Right atrium auricular region (tissue), 2 donors: ENCODE data around the gene RBM27. TPM values are rescaled to one million over a fixed set of nuclear protein-coding genes. Genes with fewer than 3 reads are reported as not detected.
"Not testable (repeated sequence)": the region's sequence is repeated elsewhere in the genome, so short reads cannot be mapped to it uniquely, and the experiment has no call there.

Source experiments
- DNase-seq: peaks from one replicate; pipeline ENCODE4 v3.0.0-alpha.2; 2019; ENCODE audit warnings: low spot score
- H3K27ac ChIP-seq, 2 donors: fragments of 200-600 bp; sonication (generic); 1 replicate in 1 of 2; 2 replicates in 1 of 2; pipeline ENCODE4 v1.5.1; 2016 to 2019
- H3K27me3 ChIP-seq, 2 donors: fragments of 200-600 bp; sonication (generic); one replicate each; pipeline versions ENCODE4 v1.5.1 to v1.6.0; 2017 to 2019
- H3K36me3 ChIP-seq: fragments of 200-600 bp; sonication (generic); one replicate; pipeline ENCODE4 v1.5.1; 2016
- H3K4me1 ChIP-seq, 2 donors: fragments of 200-600 bp; sonication (generic); one replicate each; pipeline versions ENCODE4 v1.5.1 to v1.6.0; 2017 to 2019
- H3K4me3 ChIP-seq, 2 donors: fragments of 200-600 bp; sonication (generic); 1 replicate in 1 of 2; 2 replicates in 1 of 2; pipeline ENCODE4 v1.5.1; 2017 to 2019; ENCODE audit warnings: mild to moderate bottlenecking in 1 of 2, moderate library complexity in 1 of 2
- H3K9me3 ChIP-seq, 2 donors: fragments of 200-600 bp; sonication (generic); one replicate each; pipeline ENCODE4 v1.5.1; 2019
- CTCF ChIP-seq, 2 donors: fragments of 200-600 bp; sonication (generic); IDR thresholded peaks; one replicate each; pipeline ENCODE4 v1.5.1; 2019; ENCODE audit warnings: antibody characterized with exemption in 2 of 2
- total RNA-seq, 2 donors: library from RNA; depleted of rRNA; stranded (reverse); fragments of >200 nt; gene quantifications; one replicate each; pipeline ENCODE4 v1.1.0, GENCODE V29; 2016

RBM27 gene
- total RNA-seq, 2 donors from 2014 or later: 14.8 to 16.4 TPM

- no peak overlapping the region for H3K27ac ChIP-seq
Measured at GRCh38 chr5:146213210-146213826, 9.9 kb downstream of the RBM27 start.

GRCh38 chr5:146214881-146215280, 11.5 kb downstream of the RBM27 start:
- H3K4me1 ChIP-seq: peaks cover 0 to 19% of the 10 kb centered on the region in 2 donors
- not testable (repeated sequence) for H3K27ac ChIP-seq, H3K27me3 ChIP-seq, H3K4me3 ChIP-seq, DNase-seq, H3K36me3 ChIP-seq, H3K9me3 ChIP-seq

More at GRCh38 chr5:146213210-146213826, 9.9 kb downstream of the RBM27 start:
- no peak for TF ChIP-seq CTCF (IDR thresholded peaks at IDR 0.05)
- no peak overlapping the region for H3K4me3 ChIP-seq
- H3K9me3 ChIP-seq: no peaks in the 10 kb centered on the region
- peaks cover 0 to 20% of the 10 kb centered on the region in 2 donors for H3K4me1 ChIP-seq
- H3K36me3 ChIP-seq: no peaks in the 10 kb centered on the region
- H3K27me3 ChIP-seq: no peaks in the 10 kb centered on the region
- no peak for DNase-seq

- Histone ChIP-seq H3K4me3 (no peak overlapping the region), H3K36me3 (peaks cover 15% of the 10 kb centered on the region), H3K27me3 (no peaks in the 10 kb centered on the region), H3K4me1 (peaks cover 0 to 16% of the 10 kb centered on the region in 2 donors), H3K27ac (no peak overlapping the region), H3K9me3 (no peaks in the 10 kb centered on the region)
- no peak for TF ChIP-seq CTCF (IDR thresholded peaks at IDR 0.05)
- no peak for DNase-seq
Measured at GRCh38 chr5:146218168-146218567, 14.8 kb downstream of the RBM27 start.

GRCh38 chr5:146219243-146219642, 15.8 kb downstream of the RBM27 start:
- Histone ChIP-seq H3K4me1 (peaks cover 0 to 16% of the 10 kb centered on the region in 2 donors), H3K9me3 (no peaks in the 10 kb centered on the region), H3K27ac (no peak overlapping the region), H3K27me3 (no peaks in the 10 kb centered on the region), H3K36me3 (peaks cover 15% of the 10 kb centered on the region), H3K4me3 (no peak overlapping the region)
- DNase-seq: no peak
- no peak for TF ChIP-seq CTCF (IDR thresholded peaks at IDR 0.05)

GRCh38 chr5:146221234-146221633, 17.8 kb downstream of the RBM27 start:
- no peaks in the 10 kb centered on the region for H3K9me3 ChIP-seq

GRCh38 chr5:146222005-146222404, 18.6 kb downstream of the RBM27 start:
- peaks cover 20% of the 10 kb centered on the region for H3K36me3 ChIP-seq
- H3K4me1 ChIP-seq: peaks cover 0 to 16% of the 10 kb centered on the region in 2 donors
- H3K4me3 ChIP-seq: no peak overlapping the region
- H3K27ac ChIP-seq: no peak overlapping the region
- no peak for TF ChIP-seq CTCF (IDR thresholded peaks at IDR 0.05)
- no peak for DNase-seq
- H3K27me3 ChIP-seq: no peaks in the 10 kb centered on the region
- H3K9me3 ChIP-seq: no peaks in the 10 kb centered on the region

More at GRCh38 chr5:146221234-146221633, 17.8 kb downstream of the RBM27 start:
- H3K27ac ChIP-seq: no peak overlapping the region
- no peaks in the 10 kb centered on the region for H3K27me3 ChIP-seq
- peaks cover 0 to 16% of the 10 kb centered on the region in 2 donors for H3K4me1 ChIP-seq
- TF ChIP-seq CTCF (IDR thresholded peaks at IDR 0.05): no peak
- DNase-seq: no peak
- H3K36me3 ChIP-seq: peaks cover 20% of the 10 kb centered on the region
- no peak overlapping the region for H3K4me3 ChIP-seq
